Panc1 (cell line): ENCODE measurements around the gene PALD1. TPM values are rescaled to one million over a fixed set of nuclear protein-coding genes. Genes with fewer than 3 reads are reported as not detected.

Source experiments
- ATAC-seq: fragments of 200-7000 bp; cut with Tn5 transposase; 2 replicates; pipeline ENCODE4 v1.9.1; 2020; ENCODE audit warnings: mild to moderate bottlenecking, moderate library complexity
- BruUV-seq: library from RNA; stranded (reverse); fragments of 400-500 nt; replicated peaks from 2 replicates; lab custom pipeline; 2021; lab: Mats Ljungman, UMichigan
- CTCF ChIA-PET: fragments of 300-600 bp; sonication (Branson Sonifier 250); formaldehyde crosslinking; loops from one replicate; lab custom pipeline; 2022; ENCODE audit warnings: antibody characterized with exemption; lab: Charles Lee
- POLR2A ChIA-PET: fragments of 300-600 bp; sonication (Branson Sonifier 250); formaldehyde crosslinking; loops from one replicate; lab custom pipeline; 2022; ENCODE audit warnings: antibody characterized with exemption; lab: Charles Lee
- DNase-seq: peaks from one replicate; pipeline ENCODE4 v3.0.0-alpha.2; 2010; ENCODE audit warnings: low read depth, low spot score
- H3K27ac ChIP-seq: 2 replicates; pipeline ENCODE4 v1.5.1; 2011; ENCODE audit warnings: mild to moderate bottlenecking, low read length, inconsistent platforms
- H3K27me3 ChIP-seq: fragments of 200-500 bp; sonication (Bioruptor generic); 2 replicates; pipeline ENCODE4 v1.6.0; 2014; ENCODE audit warnings: low read length, inconsistent platforms; ENCODE audit not compliant: control insufficient read depth, insufficient read depth
- H3K36me3 ChIP-seq: fragments of 200-500 bp; sonication (Bioruptor generic); 2 replicates; pipeline ENCODE4 v1.5.1; 2014; ENCODE audit warnings: inconsistent platforms, mild to moderate bottlenecking, low read length, moderate library complexity; ENCODE audit not compliant: control insufficient read depth, insufficient read depth
- H3K4me1 ChIP-seq: 2 replicates; pipeline ENCODE4 v1.5.1; 2011; ENCODE audit warnings: inconsistent platforms, mild to moderate bottlenecking, low read length, moderate library complexity; ENCODE audit not compliant: control insufficient read depth, insufficient read depth
- H3K4me3 ChIP-seq, 2 experiments: 2 replicates each; pipeline ENCODE4 v1.5.1; 2011 to 2012; ENCODE audit warnings: low read depth in 2 of 2, low read length in 2 of 2, mild to moderate bottlenecking in 2 of 2, inconsistent platforms in 1 of 2, moderate library complexity in 1 of 2
- H3K9me3 ChIP-seq: fragments of 200-500 bp; sonication (Bioruptor generic); 2 replicates; pipeline ENCODE4 v1.5.1; 2014; ENCODE audit warnings: low read depth, mild to moderate bottlenecking, inconsistent platforms, low read length, moderate library complexity; ENCODE audit not compliant: control insufficient read depth, insufficient read depth
- POLR2AphosphoS5 ChIP-seq: IDR thresholded peaks from 2 replicates; pipeline ENCODE4 v1.6.1; 2012; ENCODE audit warnings: mild to moderate bottlenecking, low read depth, low read length, moderate library complexity
- SIN3A ChIP-seq: IDR thresholded peaks from 2 replicates; pipeline ENCODE4 v1.6.1; 2012; ENCODE audit warnings: low read depth, mild to moderate bottlenecking, low read length, moderate library complexity, borderline replicate concordance; ENCODE audit not compliant: insufficient read depth
- TCF7L2 ChIP-seq: IDR thresholded peaks from 2 replicates; pipeline ENCODE4 v1.6.1; 2011; ENCODE audit warnings: mild to moderate bottlenecking, low read depth, low read length, inconsistent platforms
- in situ Hi-C: cut with HindIII; loops from 2 replicates; pipeline ENCODE4 v1.10.0; 2016; ENCODE audit warnings: low sequenced_read_pairs, low pct_unique_long_range_greater_than_20kb
- intact Hi-C: fragments of 100-400 bp; cut with micrococcal nuclease; formaldehyde crosslinking; loops from one replicate; pipeline ENCODE4 v1.10.0; 2022; ENCODE audit not compliant: unreplicated experiment
- total RNA-seq: library from RNA; stranded (reverse); gene quantifications from one replicate; pipeline ENCODE4 v1.2.1, GENCODE V29; 2021; ENCODE audit not compliant: unreplicated experiment
- TF ChIP-seq, protein P1 (sequence below): fragments of 450-650 bp; IDR thresholded peaks from 2 replicates; pipeline ENCODE4 v1.5.1; 2017; ENCODE audit warnings: mild to moderate bottlenecking
- TF ChIP-seq, protein P2 (sequence below), 2 experiments: IDR thresholded peaks; 2 replicates each; pipeline ENCODE4 v1.6.1; 2011 to 2012; ENCODE audit warnings: low read depth in 2 of 2, control low read depth in 1 of 2, low read length in 1 of 2, mild to moderate bottlenecking in 1 of 2, moderate library complexity in 1 of 2; ENCODE audit not compliant: insufficient read depth in 1 of 2

The PALD1 gene
- total RNA-seq, 1 experiment from 2014 or later, result 3.0 TPM

DNA sequence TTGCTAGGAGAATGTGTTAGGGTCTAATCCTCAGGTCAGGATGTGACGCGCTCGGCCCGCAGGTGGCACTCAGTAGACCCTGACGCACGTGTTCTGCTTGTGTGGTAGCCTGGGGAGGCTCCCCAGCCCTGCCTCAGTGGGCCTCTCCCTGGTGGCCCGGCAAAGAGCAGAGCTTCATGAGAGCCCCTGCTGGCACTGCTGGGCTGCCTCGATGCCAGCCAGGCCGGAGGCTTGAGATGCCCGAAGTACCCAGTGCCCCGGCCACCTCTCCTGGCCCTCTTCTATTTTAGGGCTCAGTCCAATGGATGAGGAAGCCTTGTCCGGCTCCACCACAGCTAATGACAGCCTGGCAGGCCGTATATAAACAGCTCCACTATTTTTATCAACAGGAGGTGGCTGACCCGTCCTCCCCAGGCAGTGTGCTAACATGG lies 82.0 kb downstream of the PALD1 start:
- no peaks in the 10 kb centered on the region for H3K27me3 ChIP-seq
- TF ChIP-seq, protein P1, sequence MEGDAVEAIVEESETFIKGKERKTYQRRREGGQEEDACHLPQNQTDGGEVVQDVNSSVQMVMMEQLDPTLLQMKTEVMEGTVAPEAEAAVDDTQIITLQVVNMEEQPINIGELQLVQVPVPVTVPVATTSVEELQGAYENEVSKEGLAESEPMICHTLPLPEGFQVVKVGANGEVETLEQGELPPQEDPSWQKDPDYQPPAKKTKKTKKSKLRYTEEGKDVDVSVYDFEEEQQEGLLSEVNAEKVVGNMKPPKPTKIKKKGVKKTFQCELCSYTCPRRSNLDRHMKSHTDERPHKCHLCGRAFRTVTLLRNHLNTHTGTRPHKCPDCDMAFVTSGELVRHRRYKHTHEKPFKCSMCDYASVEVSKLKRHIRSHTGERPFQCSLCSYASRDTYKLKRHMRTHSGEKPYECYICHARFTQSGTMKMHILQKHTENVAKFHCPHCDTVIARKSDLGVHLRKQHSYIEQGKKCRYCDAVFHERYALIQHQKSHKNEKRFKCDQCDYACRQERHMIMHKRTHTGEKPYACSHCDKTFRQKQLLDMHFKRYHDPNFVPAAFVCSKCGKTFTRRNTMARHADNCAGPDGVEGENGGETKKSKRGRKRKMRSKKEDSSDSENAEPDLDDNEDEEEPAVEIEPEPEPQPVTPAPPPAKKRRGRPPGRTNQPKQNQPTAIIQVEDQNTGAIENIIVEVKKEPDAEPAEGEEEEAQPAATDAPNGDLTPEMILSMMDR, result no peak
- no peak for TF ChIP-seq TCF7L2
- no peak for TF ChIP-seq POLR2AphosphoS5
- TF ChIP-seq, protein P2, sequence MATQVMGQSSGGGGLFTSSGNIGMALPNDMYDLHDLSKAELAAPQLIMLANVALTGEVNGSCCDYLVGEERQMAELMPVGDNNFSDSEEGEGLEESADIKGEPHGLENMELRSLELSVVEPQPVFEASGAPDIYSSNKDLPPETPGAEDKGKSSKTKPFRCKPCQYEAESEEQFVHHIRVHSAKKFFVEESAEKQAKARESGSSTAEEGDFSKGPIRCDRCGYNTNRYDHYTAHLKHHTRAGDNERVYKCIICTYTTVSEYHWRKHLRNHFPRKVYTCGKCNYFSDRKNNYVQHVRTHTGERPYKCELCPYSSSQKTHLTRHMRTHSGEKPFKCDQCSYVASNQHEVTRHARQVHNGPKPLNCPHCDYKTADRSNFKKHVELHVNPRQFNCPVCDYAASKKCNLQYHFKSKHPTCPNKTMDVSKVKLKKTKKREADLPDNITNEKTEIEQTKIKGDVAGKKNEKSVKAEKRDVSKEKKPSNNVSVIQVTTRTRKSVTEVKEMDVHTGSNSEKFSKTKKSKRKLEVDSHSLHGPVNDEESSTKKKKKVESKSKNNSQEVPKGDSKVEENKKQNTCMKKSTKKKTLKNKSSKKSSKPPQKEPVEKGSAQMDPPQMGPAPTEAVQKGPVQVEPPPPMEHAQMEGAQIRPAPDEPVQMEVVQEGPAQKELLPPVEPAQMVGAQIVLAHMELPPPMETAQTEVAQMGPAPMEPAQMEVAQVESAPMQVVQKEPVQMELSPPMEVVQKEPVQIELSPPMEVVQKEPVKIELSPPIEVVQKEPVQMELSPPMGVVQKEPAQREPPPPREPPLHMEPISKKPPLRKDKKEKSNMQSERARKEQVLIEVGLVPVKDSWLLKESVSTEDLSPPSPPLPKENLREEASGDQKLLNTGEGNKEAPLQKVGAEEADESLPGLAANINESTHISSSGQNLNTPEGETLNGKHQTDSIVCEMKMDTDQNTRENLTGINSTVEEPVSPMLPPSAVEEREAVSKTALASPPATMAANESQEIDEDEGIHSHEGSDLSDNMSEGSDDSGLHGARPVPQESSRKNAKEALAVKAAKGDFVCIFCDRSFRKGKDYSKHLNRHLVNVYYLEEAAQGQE (IDR thresholded peaks at IDR 0.05; ENCODE audit: insufficient read depth in 1 of 2, low read depth in 2 of 2, low read length in 1 of 2), result no peak
- no peak for TF ChIP-seq SIN3A
- no peaks in the 10 kb centered on the region for H3K36me3 ChIP-seq
- DNase-seq (no peak), ATAC-seq (no peak)
- intact Hi-C loops (no loop called here), in situ Hi-C loops (no loop called here)
- POLR2A ChIA-PET, result no interaction called here
- H3K4me3 ChIP-seq, result no peak overlapping the region
- no peak overlapping the region for H3K27ac ChIP-seq
- no peaks in the 10 kb centered on the region for H3K9me3 ChIP-seq
- BruUV-seq, result no TSS peak
- CTCF ChIA-PET, result no interaction called here
- peaks cover 5% of the 10 kb centered on the region for H3K4me1 ChIP-seq

DNA sequence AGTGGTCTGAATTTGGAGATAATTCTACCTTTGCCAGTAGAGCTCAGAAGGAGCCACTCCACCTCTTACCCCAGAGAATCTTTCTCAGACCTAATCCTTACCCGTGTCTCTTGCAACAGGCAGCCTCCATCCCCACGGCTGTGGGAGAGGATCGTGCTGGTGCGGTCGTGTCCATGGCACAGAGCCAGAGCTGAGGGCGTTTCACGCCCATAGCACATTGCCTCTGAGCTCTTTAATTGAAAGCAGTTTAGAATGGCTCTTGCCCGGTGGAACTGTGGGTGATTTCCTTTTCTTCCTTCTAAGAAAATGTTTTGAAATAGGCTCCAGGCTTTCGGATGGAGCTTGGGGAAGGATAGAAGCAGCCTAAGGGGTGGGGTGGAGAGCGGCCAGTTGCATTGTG lies 82.5 kb downstream of the PALD1 start:
- Histone ChIP-seq H3K27me3 (no peaks in the 10 kb centered on the region), H3K36me3 (no peaks in the 10 kb centered on the region), H3K27ac (no peak overlapping the region), H3K4me3 (no peak overlapping the region), H3K4me1 (peaks cover 5% of the 10 kb centered on the region), H3K9me3 (no peaks in the 10 kb centered on the region)
- BruUV-seq, result no TSS peak
- in situ Hi-C loops (no loop called here), intact Hi-C loops (no loop called here)
- no peak for DNase-seq
- CTCF ChIA-PET, result no interaction called here
- TF ChIP-seq, protein P1, result no peak
- TF ChIP-seq SIN3A (no peak), TCF7L2 (no peak), POLR2AphosphoS5 (no peak)
- TF ChIP-seq, protein P2 (IDR thresholded peaks at IDR 0.05; ENCODE audit: insufficient read depth in 1 of 2, low read depth in 2 of 2, low read length in 1 of 2), result no peak
- POLR2A ChIA-PET, result no interaction called here
- no peak for ATAC-seq
